ENCODE data around the gene PCID2.

PCID2 gene

GRCh38 chr13:113129921-113130750 lies 78.3 kb downstream of the PCID2 start:
- in situ Hi-C loops (cut with MboI; ENCODE audit: low sequenced_read_pairs, unreplicated experiment): no loop called here
- no peak for TF ChIP-seq CTCF (IDR thresholded peaks at IDR 0.05; ENCODE audit: borderline replicate concordance, control extremely low read depth, extremely low read depth, insufficient read depth, missing control alignments)
- DNase-seq (ENCODE audit: low spot score): no peak

GRCh38 chr13:113129480-113129879 lies 79.0 kb downstream of the PCID2 start:
- in situ Hi-C loops (cut with MboI; ENCODE audit: low sequenced_read_pairs, unreplicated experiment): no loop called here
- no peak for TF ChIP-seq CTCF (IDR thresholded peaks at IDR 0.05; ENCODE audit: borderline replicate concordance, control extremely low read depth, extremely low read depth, insufficient read depth, missing control alignments)
- no peak for DNase-seq (ENCODE audit: low spot score)

Data from GM13976 (cell line).